Measurements from ENCODE around the gene GULP1. TPM values are rescaled to one million over a fixed set of nuclear protein-coding genes. Genes with fewer than 3 reads are reported as not detected.

Gene GULP1
- total and polyA plus RNA-seq, 2 of the 13 experiments (the other 11 are each of a cell fraction or from before 2014, with no cell fraction given), result 0.15 TPM; not detected in 1

GRCh38 chr2:188365058-188365641 is 73.5 kb downstream of the GULP1 start (continued):
- TF ChIP-seq ZBTB10 (CRISPR knock-in tag; IDR thresholded peaks at IDR 0.05; ENCODE audit: borderline replicate concordance), result no peak

GRCh38 chr2:188367164-188367563 is 75.5 kb downstream of the GULP1 start:
- intact Hi-C loops (cut with micrococcal nuclease; ENCODE audit: unreplicated experiment), result loop anchor here (5.0 kb wide), 1 partner anchor 75 kb away; the partner anchor contains the start of gene GULP1
- Histone ChIP-seq H3K27ac (ENCODE audit: extremely low read length, insufficient read depth, low read length) (no peak overlapping the region), H2AFZ (ENCODE audit: low read length) (no peak overlapping the region), H3K79me2 (ENCODE audit: insufficient read depth, low read length) (no peaks in the 10 kb centered on the region), H3K4me3 (replicated peaks in 1 of 3; ENCODE audit: insufficient read depth in 1 of 3, low read depth in 2 of 3, low read length in 3 of 3) (no peak overlapping the region), H3K4me1 (ENCODE audit: insufficient read depth, low read length) (no peaks in the 10 kb centered on the region), H3K27me3 (ENCODE audit: control insufficient read depth in 1 of 2, insufficient read depth in 2 of 2, low read length in 2 of 2) (no peaks in the 10 kb centered on the region), H3K9me3 (ENCODE audit: low read length) (no peaks in the 10 kb centered on the region), H3K36me3 (replicated peaks in 1 of 2; ENCODE audit: control insufficient read depth in 1 of 2, insufficient read depth in 2 of 2, low read length in 2 of 2) (no peaks in the 10 kb centered on the region), H3K9ac (ENCODE audit: insufficient read depth, low read depth, low read length) (no peak overlapping the region), H3K4me2 (ENCODE audit: low read depth, low read length) (no peak overlapping the region), H4K20me1 (ENCODE audit: insufficient read depth, low read length) (no peaks in the 10 kb centered on the region)
- DNase-seq (ENCODE audit: low spot score) (no peak), ATAC-seq (no peak), FAIRE-seq (no peak)
- POLR2A ChIA-PET, result no interaction called here
- CTCF ChIA-PET (ENCODE audit: low intra/inter-chr PET ratio, low total read pairs), result no interaction called here
- WGBS (ENCODE audit: low lambda C conversion rate), result 7% methylated on average over 3 of the region's 3 CpGs
- in situ Hi-C loops (cut with HindIII; ENCODE audit: extremely low pct_ligation_motif_present, low pct_unique_long_range_greater_than_20kb), result no loop called here
- BruUV-seq (replicated peaks), result no TSS peak
- no peak for TF ChIP-seq ZBTB49 (CRISPR knock-in tag; IDR thresholded peaks at IDR 0.05; ENCODE audit: borderline replicate concordance)
- no peak for TF ChIP-seq NFYC (CRISPR knock-in tag; IDR thresholded peaks at IDR 0.05)
- no peak for TF ChIP-seq MBD4 (IDR thresholded peaks at IDR 0.05; ENCODE audit: borderline replicate concordance, low read length)
- TF ChIP-seq MAF1 (CRISPR knock-in tag; IDR thresholded peaks at IDR 0.05; ENCODE audit: borderline replicate concordance), result no peak
- no peak for TF ChIP-seq ZNF792 (CRISPR knock-in tag; IDR thresholded peaks at IDR 0.05)
- no peak for TF ChIP-seq ZNF280D (CRISPR knock-in tag; IDR thresholded peaks at IDR 0.05)
- TF ChIP-seq TBP (CRISPR knock-in tag; IDR thresholded peaks at IDR 0.05), result no peak
- no peak for TF ChIP-seq ZNF609 (CRISPR knock-in tag; IDR thresholded peaks at IDR 0.05; ENCODE audit: borderline replicate concordance)

Data from HepG2 (cell line).